Gastroesophageal sphincter (tissue), 3 donors: ENCODE data around the gene TRAPPC4.

Experiments
- EP300 ChIP-seq: sonication (generic); formaldehyde crosslinking; IDR thresholded peaks from one replicate; pipeline ENCODE4 v1.6.1; 2017; ENCODE audit warnings: antibody characterized with exemption, mild to moderate bottlenecking
- POLR2A ChIP-seq, 2 donors: fragments of 450-650 bp; IDR thresholded peaks; one replicate each; pipeline ENCODE4 v1.6.1; 2017; ENCODE audit warnings: antibody characterized with exemption in 2 of 2, mild to moderate bottlenecking in 2 of 2, moderate library complexity in 1 of 2
- POLR2AphosphoS5 ChIP-seq: sonication (generic); formaldehyde crosslinking; IDR thresholded peaks from one replicate; pipeline ENCODE4 v1.6.1; 2017; ENCODE audit warnings: antibody characterized with exemption
- TF ChIP-seq, protein P1 (sequence below), 4 experiments: fragments of 200-600 bp in 2 of 4; fragments of 450-650 bp in 2 of 4; sonication (generic) in 1 of 4; IDR thresholded peaks; one replicate each; pipeline ENCODE4 v1.5.1; 2017 to 2019; ENCODE audit warnings: antibody characterized with exemption in 4 of 4, mild to moderate bottlenecking in 2 of 4, moderate library complexity in 2 of 4

DNA sequence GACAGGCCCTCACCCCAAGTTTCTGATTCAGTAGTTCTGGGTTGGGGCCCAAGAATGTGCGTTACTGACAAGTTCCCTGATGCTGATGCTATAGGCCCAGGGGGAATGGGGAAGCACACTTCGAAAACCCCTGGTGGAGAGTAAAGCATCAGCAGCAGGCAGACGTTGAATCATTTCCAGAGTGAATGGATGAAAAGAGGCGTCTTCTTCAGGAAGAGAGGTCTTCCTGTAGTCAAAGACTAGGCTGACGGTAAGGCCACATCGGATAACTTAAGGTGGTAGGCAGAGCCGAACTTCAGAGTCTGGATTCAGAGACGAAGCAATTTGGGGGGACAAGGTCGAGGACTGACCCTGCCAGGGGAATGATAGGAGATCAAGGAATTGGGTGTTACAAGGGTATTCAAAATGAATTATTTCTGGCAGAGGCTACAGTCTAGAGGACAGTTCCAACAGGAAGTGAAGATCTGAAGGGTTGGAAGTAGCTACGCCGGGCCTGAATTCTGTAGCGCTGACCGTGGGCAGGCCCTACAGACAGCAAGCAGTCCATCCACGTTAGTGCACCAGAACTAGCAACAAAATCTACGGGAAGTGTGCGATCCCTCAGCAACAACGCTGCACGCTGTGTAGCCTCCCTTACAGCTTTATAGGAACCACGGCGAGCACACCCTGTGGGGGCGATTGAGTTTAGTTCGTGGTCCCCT lies 21.5 kb upstream of the TRAPPC4 start:
- TF ChIP-seq POLR2A (IDR thresholded peaks at IDR 0.05) (no peak), EP300 (no peak), POLR2AphosphoS5 (no peak)
- TF ChIP-seq, protein P1, sequence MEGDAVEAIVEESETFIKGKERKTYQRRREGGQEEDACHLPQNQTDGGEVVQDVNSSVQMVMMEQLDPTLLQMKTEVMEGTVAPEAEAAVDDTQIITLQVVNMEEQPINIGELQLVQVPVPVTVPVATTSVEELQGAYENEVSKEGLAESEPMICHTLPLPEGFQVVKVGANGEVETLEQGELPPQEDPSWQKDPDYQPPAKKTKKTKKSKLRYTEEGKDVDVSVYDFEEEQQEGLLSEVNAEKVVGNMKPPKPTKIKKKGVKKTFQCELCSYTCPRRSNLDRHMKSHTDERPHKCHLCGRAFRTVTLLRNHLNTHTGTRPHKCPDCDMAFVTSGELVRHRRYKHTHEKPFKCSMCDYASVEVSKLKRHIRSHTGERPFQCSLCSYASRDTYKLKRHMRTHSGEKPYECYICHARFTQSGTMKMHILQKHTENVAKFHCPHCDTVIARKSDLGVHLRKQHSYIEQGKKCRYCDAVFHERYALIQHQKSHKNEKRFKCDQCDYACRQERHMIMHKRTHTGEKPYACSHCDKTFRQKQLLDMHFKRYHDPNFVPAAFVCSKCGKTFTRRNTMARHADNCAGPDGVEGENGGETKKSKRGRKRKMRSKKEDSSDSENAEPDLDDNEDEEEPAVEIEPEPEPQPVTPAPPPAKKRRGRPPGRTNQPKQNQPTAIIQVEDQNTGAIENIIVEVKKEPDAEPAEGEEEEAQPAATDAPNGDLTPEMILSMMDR (IDR thresholded peaks at IDR 0.05) = peak in 1 of 4 experiments; percentile 5
